NCI-H1048 (cell line): ENCODE results near the gene PLS3.

Experiments used
- DNase-seq: peaks from one replicate; lab custom pipeline; 2025; lab: John Stamatoyannopoulos, UW

PLS3 gene

DNA sequence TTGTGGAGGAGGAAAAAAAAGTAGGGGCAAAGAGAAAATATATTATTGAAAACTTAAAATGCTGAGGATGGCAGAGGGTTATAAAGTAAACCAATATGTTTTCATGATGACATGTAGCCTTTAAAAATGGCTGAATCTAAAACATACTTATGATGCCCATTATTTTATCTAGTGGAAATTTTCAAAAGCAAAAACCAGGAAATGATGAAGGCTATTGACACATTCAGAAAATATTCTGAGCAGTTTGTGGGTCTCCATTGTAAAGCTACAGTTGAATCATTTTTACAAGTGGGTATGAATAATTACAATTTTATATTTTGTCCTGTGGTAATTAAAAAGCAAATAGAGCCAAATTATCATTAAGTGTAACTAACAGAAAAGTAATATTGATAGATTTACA is 10.7 kb downstream of the PLS3 start:
- no peak for DNase-seq

DNA sequence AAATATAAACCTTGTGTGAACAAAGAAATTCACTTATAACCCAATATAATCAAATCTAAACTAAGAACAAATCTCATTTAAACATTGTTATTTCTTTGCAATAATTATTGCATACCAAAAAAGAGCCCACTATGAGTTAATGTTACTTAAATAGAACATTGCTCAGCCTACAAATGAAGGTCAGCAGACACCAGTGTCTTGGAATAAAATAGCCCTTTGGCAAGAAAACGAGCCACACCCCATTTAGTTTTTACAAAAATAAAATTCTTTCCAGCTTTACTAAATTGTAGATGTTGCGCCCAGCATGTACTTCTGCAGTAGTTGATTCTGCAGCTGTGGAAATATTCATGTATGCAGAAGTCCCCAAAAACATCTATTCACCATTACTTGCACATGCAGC is 12.2 kb downstream of the PLS3 start:
- DNase-seq, result no peak

DNA sequence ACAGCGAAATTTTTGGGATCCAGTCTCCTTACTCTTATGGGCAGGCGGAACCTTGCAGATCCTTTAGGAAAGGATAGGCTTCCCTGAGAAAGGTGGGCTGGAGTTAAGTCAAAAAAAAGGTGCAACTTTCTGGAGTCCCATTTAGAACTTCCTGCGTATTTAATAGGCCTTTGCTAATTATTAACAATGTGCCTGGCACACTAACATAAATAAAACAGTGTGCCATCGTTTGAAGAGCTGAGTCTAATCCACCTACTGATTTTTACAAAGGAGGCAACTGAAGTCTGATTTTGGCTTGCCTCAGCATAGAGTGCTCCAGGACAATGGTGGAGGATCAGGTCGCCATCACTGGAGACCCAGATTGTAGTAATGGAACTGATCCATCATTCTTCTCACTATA is 15.7 kb downstream of the PLS3 start:
- DNase-seq, result no peak

DNA sequence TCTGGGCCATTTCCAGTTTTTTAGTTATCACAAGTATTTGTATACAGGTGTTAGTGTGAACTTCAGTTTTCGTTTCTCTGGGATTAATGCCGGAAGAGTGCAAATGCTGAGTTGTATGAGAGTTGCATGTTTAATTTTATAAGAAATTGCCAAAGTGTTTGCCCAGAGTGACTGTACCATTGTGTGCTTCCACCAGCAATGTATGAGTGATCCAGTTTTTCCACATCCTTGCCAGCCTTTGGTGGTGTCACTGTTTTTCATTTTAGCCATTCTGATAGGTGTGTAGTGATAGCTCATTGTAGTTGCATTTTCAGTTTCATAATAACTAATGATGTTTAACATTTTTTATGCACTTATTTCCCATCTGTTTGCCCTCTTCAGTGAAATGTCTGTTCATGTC is 18.4 kb downstream of the PLS3 start:
- DNase-seq, result no peak

DNA sequence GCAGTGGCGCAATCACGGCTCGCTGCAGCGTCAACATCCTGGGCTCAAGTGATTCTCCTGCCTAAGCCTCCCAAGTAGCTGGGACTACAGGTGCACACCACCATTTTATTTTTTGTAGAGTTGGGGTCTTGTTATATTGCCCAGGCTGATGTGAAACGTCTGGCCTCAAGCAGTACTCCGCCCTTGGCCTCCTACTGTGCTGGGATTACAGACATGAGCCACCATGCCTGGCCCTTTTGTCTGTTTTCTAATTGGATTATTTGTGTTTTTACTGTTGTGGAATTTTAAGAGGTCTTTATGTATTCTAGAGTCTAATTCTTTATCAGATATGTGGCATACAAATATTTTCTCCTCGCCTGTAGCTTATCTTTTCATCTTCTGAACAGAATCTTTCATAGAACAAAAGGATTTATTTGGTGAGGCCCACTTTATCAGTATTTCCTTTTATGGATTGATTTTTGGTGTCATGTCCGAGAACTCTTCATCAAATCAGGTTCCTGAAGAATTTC is 18.9 kb downstream of the PLS3 start:
- DNase-seq, result no peak

DNA sequence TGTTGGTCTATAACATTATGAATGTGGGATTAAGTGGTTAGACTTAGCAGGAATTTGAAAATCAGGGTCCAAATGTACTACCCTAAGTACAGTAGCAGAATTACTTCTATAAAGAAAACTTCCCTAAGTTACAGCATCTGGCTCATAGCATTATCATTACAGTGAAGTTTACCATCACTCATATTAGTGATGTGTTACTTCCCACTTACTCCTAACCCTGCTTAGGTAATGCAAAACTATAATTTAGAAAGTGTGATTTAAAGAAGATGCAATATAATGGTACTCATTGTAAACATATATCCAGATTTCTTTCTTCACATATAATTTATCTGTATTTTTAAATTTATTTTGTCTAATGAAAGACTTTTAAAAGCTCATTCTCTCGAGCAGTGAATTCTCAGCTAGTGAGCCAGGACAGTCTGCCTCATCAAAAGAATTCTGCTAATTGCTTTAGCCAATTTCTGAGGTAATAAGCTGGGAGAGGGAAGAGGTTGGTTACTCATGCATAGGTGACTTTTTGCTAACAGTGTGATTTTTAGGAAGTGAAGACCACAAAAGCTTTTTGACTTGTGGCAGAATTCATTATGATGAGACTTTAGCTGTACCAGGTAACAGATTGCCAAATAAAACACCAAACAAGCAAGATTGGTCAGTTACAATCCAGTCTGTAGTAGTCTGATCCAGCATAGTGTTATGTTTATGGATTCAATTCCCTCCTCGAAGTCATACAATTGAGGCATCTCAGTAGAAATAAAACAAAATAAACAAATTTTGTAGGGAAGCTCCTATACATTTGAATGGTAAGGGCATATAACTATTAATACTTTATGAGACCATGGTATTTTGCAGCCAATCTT is 21.0 kb downstream of the PLS3 start:
- DNase-seq, result no peak

DNA sequence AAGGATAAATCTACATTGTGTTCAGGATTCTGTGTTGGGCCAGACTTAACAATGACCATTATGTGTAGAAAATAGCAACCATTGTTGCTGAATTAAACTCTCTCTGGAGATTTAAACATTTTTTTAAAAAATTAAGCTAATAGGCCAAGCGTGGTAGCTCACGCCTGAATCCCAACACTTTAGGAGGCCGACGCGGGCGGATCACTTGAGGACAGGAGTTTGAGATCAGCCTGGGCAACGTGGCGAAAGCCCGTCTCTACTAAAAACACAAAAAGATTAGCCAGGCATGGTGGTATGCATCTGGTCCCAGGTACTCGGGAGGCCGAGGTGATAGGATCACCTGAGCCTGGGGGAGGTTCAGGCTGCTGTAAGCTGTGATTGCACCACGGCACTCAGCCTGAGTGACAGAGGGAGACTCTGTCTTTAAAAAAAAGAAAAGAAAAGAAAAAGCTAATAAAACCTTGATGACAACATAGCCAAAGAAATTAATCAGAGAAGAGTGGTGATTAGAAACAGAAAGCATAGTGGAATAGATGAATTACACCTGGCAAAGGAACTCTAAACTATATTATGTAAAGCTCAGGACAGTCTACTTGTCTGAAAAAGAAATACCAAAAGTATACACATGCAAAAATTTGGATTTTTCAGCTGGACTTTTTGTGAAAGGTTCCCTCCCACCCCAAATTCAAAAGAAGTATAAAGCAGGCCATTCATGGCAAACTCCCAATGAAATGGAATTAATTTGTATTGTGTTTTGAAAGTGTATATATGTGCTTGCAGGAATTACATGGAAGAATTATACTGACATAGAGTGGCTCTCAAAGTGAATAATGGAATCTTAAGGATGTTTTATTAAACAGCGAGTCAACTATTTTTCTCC is 21.9 kb downstream of the PLS3 start:
- no peak for DNase-seq

DNA sequence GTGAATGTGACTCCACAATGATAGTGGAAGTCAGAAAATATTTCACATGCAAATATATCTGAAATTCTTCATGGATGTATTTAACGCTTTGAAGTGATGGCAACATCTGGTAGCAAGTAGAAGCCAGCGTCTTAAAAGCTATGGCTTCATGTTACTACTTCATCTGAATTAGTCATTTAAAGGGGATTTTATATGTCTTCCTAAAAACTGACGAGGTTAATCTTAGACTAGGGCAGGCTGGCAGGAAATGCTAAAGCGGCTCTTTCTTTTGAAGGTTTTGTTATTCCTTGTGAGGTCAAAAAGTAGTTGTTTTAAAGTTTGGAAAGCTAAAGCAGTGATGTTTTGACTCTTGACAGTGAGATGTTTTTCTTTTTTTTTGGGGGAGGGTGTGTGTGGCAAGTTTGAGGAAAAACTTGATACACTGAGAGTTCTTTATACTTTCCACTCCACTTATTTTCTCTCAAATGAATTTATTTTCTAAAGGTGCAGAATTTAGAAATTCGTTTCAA is 22.6 kb downstream of the PLS3 start:
- no peak for DNase-seq

DNA sequence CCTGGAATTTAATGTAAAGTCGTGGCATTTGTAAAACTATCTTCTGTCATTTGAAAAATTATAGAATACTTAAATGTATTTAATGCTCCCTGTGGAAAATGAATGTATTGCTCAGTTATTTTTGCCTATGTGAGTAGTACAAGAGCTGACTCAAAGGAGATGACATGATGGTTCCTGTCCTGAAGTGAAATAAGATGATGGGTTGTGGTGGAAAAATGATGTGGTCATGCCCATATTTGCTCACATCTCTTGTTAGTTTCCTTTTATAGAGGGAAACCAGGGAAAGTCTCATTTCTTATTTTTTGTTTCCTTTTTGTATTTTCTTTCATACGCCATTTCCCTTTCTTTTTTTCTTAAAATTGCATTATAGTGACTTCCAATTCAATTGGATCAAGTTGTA is 23.7 kb downstream of the PLS3 start:
- DNase-seq, result no peak

DNA sequence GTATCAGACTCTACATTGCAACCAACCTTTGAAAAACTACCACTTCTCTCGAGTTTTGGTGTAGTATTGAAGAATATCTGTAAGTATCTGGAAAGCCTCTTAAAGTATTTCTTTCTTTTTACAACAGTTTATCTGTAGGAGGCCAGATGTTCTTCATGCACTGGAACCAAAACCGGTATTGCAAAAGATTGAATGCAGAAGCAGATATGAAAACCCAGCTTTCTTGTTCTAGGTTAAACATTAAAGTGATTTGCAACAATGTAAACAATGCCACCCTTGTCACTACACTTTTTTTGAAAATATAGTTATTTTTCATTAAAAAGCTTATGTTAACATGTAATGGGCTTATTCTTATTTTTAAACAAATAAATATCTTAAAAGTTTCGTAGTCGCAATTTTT is 27.2 kb downstream of the PLS3 start:
- no peak for DNase-seq

DNA sequence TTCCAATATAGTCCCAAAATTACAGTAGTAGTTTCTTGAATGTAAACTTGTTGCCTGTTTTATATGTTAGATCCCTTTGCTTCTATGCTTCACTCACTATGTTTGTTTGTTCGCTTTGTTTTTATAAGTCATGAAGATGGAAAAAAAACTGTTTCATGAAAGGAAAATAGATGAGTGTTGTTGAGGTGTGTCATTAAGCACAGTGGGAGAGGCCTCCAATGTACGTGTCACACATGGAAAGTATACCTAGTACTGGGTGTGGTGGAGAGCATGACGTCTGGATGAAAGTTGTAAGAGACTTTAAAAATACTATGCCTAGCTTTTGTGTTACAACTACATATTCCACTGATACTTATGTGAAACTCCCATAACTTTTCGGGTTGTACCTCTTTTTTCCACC is 28.4 kb downstream of the PLS3 start:
- no peak for DNase-seq

DNA sequence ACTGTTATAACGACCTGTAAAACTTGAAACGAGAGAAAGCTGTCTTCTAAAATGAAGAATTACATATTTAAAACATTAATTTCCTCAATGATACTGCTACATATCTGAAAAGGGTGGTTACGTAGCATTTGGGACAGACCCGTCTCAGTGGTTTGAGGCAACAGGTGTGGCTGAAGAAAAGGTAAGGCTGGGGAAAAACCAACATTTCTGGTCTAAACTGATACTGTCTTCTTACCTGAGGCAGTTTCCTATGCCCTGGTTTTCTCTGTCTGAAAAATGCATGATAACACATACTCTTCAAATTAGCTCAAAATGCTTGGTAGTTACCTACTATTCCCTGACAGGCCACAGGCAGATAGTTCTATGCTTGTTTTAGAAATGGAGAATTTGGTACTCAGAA is 30.4 kb downstream of the PLS3 start:
- DNase-seq, result no peak

DNA sequence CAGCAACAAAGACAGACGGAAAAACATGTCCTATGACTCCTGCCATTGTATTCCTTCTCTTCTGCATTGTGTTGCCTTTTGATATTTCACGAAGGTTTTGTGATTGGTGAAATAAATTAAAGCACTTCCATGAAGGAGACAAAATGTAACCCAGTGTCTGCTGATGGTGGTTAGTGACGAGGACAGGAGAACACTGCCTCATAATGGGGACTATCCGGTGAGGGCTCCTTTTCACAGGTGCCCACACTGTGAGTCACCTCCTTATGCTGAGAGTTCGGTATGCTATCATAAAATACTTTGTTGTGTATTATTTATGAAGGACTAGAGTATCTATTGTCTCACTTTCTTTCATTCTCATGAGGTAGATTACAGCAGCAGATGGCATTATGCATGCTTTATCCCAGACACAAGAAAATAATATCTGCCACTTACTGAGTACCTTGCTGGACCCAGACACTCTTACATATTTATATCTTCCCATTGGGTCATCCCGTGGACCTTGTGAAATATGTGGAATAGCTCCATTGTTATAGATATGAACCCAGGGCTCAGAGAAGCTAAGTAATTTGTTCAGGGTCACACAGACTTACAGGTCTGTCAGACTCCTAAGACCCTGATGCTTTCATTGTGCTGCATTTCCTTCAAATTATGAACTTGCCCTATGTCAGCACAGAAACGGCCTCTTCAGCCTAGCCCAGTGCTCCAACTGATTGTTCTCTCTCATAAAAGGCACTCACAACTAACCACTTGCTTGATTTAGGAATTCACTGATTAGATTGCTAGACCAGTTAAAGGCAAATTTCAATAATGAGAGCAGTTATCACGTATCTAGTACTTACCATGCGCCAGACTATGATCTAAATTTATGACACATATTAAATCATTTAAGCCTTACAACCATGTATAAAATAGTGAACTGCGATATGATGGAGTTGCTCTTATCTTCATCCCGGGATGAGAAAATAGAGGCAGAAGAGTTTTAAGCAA is 31.2 kb downstream of the PLS3 start:
- no peak for DNase-seq

DNA sequence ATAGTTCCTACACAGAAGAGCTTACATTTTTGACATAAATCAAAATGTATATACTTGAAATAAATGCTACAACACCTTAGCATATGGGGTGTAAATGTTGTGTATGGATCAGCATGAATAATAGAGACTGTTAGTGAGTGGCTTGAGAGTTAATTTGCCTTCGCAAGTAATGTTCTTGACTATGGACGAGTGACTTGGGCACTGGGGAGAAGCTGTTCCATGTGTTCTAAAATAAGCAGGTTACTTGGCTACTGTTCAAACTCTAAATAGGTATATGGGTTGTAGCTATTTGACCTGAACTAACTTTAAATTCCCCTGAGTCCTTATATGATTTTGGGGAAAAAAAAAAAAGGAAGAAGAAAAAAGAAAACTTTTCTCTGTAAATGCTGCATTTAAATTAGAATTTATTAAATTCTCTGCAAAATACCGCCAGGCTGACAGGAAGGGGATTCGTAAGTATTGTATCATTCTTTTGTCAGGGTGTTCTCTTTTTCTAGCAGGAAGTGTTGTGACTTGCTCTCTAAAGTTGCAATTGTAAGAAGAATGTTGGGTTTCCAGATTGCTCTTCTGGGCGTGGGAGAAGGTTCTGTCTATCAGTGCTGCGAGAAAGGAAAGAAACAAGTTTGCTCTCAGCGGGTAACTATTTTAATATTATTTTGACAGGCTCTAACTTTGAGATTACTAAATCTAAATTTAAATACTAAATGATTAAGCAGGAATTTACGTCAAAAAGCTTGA is 32.2 kb downstream of the PLS3 start:
- DNase-seq, result no peak

DNA sequence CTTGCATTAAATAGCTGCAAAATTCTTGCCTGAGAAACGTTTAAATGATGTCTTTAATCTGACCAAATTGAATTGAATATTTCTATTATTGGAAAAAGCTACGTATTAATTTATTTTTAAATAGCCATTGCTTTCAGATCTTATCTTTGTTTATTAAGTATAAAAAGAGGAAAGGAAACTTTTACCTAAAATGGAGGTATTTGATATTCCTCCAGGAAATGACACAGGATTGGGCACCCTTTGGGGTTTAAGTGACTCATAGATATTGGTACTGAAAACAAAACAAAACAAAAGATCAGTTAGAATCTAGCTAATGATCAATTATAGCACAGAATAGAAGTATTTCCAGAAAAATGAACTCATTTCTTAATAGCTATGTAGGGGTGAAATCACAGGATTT is 34.1 kb downstream of the PLS3 start:
- DNase-seq, result no peak

DNA sequence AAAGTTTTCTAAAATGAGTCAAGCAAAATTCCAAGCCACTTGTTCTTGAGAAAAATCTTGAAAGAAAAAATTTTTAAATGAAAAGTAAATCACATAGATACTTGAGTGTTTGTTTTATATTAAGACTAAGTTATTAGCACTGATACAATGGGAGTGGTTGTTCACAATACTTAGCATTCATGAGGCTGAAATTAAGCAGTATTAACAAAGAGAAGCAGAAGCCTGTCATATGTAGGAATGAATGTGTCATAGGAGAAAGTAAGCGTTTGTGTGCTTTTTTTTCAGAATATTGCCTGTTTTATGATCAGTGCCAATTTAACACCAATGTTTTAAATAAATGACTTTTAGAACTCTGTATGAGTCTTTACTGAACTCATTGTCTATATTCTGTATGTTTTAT is 37.6 kb downstream of the PLS3 start:
- DNase-seq, result no peak

DNA sequence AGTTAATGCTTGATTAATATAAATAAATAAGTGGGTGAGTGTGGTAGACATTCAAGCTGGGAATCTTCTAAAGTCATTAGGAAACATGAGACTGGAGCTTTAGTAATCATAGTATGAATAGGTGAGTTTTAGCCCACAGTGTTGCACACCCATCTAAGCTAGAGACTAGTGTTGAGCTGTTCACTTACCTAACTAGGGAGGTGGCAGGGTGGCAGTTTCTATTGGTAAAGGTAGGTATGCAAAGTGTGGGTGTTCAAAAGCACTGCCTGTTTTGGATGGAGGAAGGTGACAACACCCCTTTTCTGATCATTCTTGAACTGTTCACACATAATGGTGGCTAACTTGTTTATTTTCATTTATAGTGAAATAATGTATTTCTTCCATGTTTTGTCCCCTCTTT is 41.3 kb downstream of the PLS3 start:
- DNase-seq, result no peak

DNA sequence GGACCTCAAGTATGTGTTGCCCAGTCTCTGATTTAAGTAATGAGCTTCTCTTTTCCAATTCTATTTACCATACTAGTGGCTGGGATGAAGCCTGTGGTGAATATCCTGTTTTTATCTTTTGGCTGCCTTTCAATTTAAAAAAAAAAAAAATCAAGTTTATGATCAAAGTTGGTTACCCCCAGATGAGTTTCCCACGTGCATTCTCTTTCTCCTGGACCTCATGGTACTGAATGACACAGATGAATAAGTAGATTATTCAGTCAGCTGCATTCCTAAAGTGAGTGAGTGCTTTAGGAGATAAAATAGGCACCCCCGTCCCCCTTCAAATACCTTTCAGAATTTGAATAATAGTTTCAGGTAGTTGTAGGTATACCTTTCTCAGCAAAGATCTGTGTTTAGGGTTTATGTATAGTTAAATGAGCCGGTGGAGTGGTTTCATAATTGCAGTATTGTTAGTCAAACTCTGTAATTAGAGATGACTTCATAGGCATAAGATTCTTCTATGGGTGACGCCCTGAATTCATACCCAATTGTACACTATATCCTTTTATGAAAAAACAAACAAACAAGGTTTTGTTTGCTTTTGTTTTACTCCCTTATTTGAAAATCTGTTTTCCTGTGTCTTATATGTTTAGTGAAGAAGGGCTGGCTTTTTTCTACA is 41.9 kb downstream of the PLS3 start:
- DNase-seq, result no peak

DNA sequence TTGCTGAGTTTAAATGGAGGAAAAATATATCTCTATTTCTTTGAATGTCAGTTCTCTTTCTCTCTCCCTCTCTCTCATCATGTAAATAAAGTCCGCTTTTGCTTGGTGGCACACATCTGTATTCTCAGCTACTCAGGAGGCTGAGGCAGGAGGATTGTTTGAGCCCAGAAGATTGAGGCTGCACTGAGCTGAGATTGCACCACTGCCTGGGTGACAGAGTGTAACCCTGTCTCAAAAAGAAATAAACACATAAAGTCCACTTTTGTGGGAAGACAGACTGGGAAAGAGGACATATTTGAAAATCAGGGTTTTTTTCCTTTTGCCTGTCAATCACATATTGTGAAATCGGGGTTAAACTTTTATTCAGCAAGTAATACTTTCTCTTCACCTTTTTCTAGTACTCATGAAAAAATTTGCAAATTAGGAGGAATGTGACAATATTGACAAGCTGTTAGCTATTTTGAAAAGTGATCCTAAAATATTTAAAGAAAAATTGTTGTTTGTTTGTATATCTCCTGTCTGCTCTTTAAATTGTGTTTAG is 42.6 kb downstream of the PLS3 start:
- DNase-seq, result no peak

DNA sequence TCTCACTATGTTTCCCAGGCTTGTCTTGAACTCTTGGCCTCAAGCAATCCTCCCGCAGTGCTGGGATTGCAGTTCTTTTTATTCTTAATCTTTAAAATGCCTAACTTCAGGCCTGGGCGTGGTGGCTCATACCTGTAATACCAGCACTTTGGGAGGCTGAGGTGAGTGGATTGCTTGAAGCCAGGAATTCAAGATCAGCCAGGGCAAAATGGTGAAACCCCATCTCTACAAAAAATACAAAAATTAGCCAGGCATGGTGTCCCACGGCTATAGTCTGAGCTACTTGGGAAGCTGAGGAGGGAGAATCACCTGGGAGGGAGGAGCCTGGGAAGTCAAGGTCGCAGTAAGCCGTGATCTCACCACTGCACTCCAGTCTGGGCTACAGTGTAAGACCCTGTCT is 45.9 kb downstream of the PLS3 start:
- DNase-seq, result no peak
